Measurements from ENCODE around the gene CNIH3.

CNIH3 gene

GRCh38 chr1:224689374-224689773 lies 73.3 kb downstream of the CNIH3 start:
- no peak for DNase-seq
- no peak overlapping the region for H3K4me2 ChIP-seq (ENCODE audit: insufficient read depth, low read length)
- TF ChIP-seq CTCF (IDR thresholded peaks at IDR 0.05; ENCODE audit: borderline replicate concordance, extremely low read depth, low read length, poor library complexity, severe bottlenecking) (no peak), EZH2 (IDR thresholded peaks at IDR 0.05; ENCODE audit: borderline replicate concordance, low read depth, low read length, severe bottlenecking) (no peak)
- H3K4me1 ChIP-seq (ENCODE audit: insufficient read depth, low read length): 0 out of 2 replicates have a peak, but pooled peaks cover 6% of the 10 kb centered on the region
- H2AFZ ChIP-seq (ENCODE audit: low read depth, low read length): no peak overlapping the region
- no peaks in the 10 kb centered on the region for H4K20me1 ChIP-seq (ENCODE audit: insufficient read depth, low read length)
- no peak overlapping the region for H3K27ac ChIP-seq (ENCODE audit: low read length)
- no peaks in the 10 kb centered on the region for H3K79me2 ChIP-seq (ENCODE audit: insufficient read depth, low read length)
- no peaks in the 10 kb centered on the region for H3K9me3 ChIP-seq (ENCODE audit: insufficient read depth, low read length, severe bottlenecking)
- H3K9ac ChIP-seq (ENCODE audit: low read depth, low read length): no peak overlapping the region
- H3K4me3 ChIP-seq (ENCODE audit: low read depth in 1 of 2, low read length in 2 of 2): no peak overlapping the region
- no peak for ATAC-seq (ENCODE audit: insufficient read depth, low read depth)
- H3K36me3 ChIP-seq (ENCODE audit: insufficient read depth, low read length): 0 out of 2 replicates have a peak, but pooled peaks cover 7% of the 10 kb centered on the region
- H3K27me3 ChIP-seq (ENCODE audit: insufficient read depth, low read length, poor library complexity): no peaks in the 10 kb centered on the region

DNA sequence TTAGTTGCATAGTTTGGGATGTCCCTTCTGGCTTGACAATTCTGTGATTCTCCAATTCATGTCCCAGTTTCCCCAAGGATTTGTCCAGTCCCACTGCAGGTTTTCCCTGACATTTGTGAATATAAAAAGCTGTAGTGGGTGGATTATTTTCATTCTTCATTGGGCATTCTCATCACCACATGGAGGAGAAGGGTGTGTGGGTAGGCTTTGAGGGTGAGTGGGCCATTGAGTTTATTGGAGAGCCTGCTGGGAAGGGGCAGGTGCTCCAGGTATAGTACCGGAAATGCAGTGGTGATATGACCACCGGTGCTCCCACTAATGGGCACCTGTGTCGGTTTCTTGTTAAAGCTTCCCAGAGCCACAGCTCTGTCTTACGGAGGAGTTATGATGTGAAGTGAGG lies 74.5 kb downstream of the CNIH3 start:
- Histone ChIP-seq H2AFZ (ENCODE audit: low read depth, low read length) (no peak overlapping the region), H3K9me3 (ENCODE audit: insufficient read depth, low read length, severe bottlenecking) (no peaks in the 10 kb centered on the region), H3K27me3 (ENCODE audit: insufficient read depth, low read length, poor library complexity) (no peaks in the 10 kb centered on the region), H3K4me2 (ENCODE audit: insufficient read depth, low read length) (no peak overlapping the region), H3K9ac (ENCODE audit: low read depth, low read length) (no peak overlapping the region), H3K4me3 (ENCODE audit: low read depth in 1 of 2, low read length in 2 of 2) (no peak overlapping the region), H3K79me2 (ENCODE audit: insufficient read depth, low read length) (no peaks in the 10 kb centered on the region), H3K27ac (ENCODE audit: low read length) (no peak overlapping the region), H3K36me3 (ENCODE audit: insufficient read depth, low read length) (0 out of 2 replicates have a peak, but pooled peaks cover 7% of the 10 kb centered on the region), H4K20me1 (ENCODE audit: insufficient read depth, low read length) (no peaks in the 10 kb centered on the region), H3K4me1 (ENCODE audit: insufficient read depth, low read length) (0 out of 2 replicates have a peak, but pooled peaks cover 6% of the 10 kb centered on the region)
- DNase-seq (no peak), ATAC-seq (ENCODE audit: insufficient read depth, low read depth) (no peak)
- TF ChIP-seq CTCF (IDR thresholded peaks at IDR 0.05; ENCODE audit: borderline replicate concordance, extremely low read depth, low read length, poor library complexity, severe bottlenecking) (no peak), EZH2 (IDR thresholded peaks at IDR 0.05; ENCODE audit: borderline replicate concordance, low read depth, low read length, severe bottlenecking) (no peak)

DNA sequence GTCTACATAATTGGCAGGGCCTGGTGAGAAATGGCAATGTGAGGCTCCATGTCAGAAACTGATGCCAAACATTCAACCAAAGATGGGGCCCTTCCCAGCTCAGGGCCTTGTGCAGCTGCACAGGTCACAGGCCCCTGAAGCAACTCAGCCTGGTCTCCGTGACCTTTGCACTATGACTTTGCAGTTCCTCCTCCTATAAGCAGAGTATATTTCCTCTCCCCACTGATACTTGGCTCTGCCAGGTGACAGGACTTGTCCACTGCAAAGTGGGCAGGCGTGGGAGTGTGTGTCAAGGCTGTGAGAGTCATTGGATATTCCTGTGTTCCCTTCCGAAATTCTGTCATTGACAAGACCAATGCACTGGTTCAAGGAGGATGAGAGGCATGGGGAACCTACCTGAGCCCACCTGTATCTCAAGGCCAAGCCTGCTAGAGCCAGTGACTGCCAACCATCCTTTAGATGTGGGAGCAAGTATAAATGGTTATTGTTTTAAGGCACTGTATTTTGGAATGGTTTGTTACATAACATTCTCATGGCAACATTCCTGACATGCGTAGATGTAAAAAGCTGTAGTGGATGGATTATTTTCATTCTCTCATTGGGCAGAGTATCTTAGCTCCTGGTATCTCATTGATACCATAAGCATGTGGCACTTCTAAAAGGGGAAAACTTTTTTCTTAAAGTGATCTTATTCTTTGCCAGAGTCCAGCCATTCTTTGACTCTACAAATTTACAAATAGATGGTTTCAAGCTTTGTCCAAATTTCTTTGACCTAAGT lies 75.2 kb downstream of the CNIH3 start:
- DNase-seq (no peak), ATAC-seq (ENCODE audit: insufficient read depth, low read depth) (no peak)
- Histone ChIP-seq H3K9me3 (ENCODE audit: insufficient read depth, low read length, severe bottlenecking) (no peaks in the 10 kb centered on the region), H3K4me2 (ENCODE audit: insufficient read depth, low read length) (no peak overlapping the region), H3K27ac (ENCODE audit: low read length) (no peak overlapping the region), H3K9ac (ENCODE audit: low read depth, low read length) (no peak overlapping the region), H2AFZ (ENCODE audit: low read depth, low read length) (no peak overlapping the region), H3K4me3 (ENCODE audit: low read depth in 1 of 2, low read length in 2 of 2) (no peak overlapping the region), H3K79me2 (ENCODE audit: insufficient read depth, low read length) (no peaks in the 10 kb centered on the region), H3K36me3 (ENCODE audit: insufficient read depth, low read length) (0 out of 2 replicates have a peak, but pooled peaks cover 7% of the 10 kb centered on the region), H3K27me3 (ENCODE audit: insufficient read depth, low read length, poor library complexity) (no peaks in the 10 kb centered on the region), H4K20me1 (ENCODE audit: insufficient read depth, low read length) (no peaks in the 10 kb centered on the region), H3K4me1 (ENCODE audit: insufficient read depth, low read length) (0 out of 2 replicates have a peak, but pooled peaks cover 6% of the 10 kb centered on the region)
- TF ChIP-seq EZH2 (IDR thresholded peaks at IDR 0.05; ENCODE audit: borderline replicate concordance, low read depth, low read length, severe bottlenecking) (no peak), CTCF (IDR thresholded peaks at IDR 0.05; ENCODE audit: borderline replicate concordance, extremely low read depth, low read length, poor library complexity, severe bottlenecking) (no peak)

All from DND-41 (cell line).